Testis (tissue), 2 donors: ENCODE data around the gene U2AF1L4.

ENCODE experiments used
- POLR2A ChIP-seq: fragments of 450-650 bp; IDR thresholded peaks from one replicate; pipeline ENCODE4 v1.6.1; 2017; ENCODE audit warnings: antibody characterized with exemption, mild to moderate bottlenecking, moderate library complexity
- TF ChIP-seq, protein P1 (sequence below), 3 experiments: fragments of 450-650 bp in 2 of 3; fragments of 200-600 bp in 1 of 3; sonication (generic) in 1 of 3; IDR thresholded peaks; one replicate each; pipeline ENCODE4 v1.5.1; 2016 to 2019; ENCODE audit warnings: antibody characterized with exemption in 3 of 3, mild to moderate bottlenecking in 2 of 3, moderate library complexity in 1 of 3

DNA sequence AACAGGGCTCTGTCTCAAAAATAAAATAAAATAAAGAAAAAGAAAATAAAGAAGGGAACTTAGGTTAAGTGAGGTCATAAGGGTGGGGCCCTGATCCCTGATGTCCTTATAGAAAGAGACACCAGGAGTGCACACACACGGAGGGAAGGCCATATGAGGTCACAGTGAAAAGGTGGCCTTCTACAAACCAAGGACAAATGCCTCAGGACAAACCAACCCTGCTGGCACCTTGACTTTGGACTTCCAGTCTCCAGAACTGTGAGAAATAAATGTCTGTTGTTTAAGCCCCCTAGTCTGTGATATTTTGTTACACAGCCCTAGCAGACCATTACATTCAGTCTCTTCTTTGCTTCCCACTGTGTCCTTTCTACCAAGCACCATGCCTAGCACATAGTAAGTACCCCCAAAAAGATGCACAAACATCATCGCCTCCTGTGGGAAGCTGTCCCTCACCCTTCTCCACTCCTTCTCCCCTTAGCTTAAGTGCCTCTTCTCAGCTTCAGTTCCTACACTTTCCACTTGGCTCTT is 49.3 kb downstream of the U2AF1L4 start:
- no peak for TF ChIP-seq POLR2A
- TF ChIP-seq, protein P1, sequence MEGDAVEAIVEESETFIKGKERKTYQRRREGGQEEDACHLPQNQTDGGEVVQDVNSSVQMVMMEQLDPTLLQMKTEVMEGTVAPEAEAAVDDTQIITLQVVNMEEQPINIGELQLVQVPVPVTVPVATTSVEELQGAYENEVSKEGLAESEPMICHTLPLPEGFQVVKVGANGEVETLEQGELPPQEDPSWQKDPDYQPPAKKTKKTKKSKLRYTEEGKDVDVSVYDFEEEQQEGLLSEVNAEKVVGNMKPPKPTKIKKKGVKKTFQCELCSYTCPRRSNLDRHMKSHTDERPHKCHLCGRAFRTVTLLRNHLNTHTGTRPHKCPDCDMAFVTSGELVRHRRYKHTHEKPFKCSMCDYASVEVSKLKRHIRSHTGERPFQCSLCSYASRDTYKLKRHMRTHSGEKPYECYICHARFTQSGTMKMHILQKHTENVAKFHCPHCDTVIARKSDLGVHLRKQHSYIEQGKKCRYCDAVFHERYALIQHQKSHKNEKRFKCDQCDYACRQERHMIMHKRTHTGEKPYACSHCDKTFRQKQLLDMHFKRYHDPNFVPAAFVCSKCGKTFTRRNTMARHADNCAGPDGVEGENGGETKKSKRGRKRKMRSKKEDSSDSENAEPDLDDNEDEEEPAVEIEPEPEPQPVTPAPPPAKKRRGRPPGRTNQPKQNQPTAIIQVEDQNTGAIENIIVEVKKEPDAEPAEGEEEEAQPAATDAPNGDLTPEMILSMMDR (IDR thresholded peaks at IDR 0.05) = no peak
